PC-9 (cell line): Measurements from ENCODE around the gene PHACTR4.

ENCODE experiments used
- CTCF ChIP-seq: fragments of 200-600 bp; sonication (generic); conservative IDR thresholded peaks from 2 replicates; pipeline ENCODE4 v1.6.1; 2017; ENCODE audit warnings: mixed run types, antibody characterized with exemption, mild to moderate bottlenecking, moderate library complexity
- EZH2 ChIP-seq: fragments of 200-600 bp; sonication (generic); IDR thresholded peaks from 2 replicates; pipeline ENCODE4 v1.8.0; 2017; ENCODE audit warnings: antibody characterized with exemption, low read depth

GRCh38 chr1:28343405-28343804 is 26.1 kb upstream of the PHACTR4 start:
- TF ChIP-seq CTCF = no peak
- no peak for TF ChIP-seq EZH2
